ENCODE results near the gene TMEM42.

- TF ChIP-seq CTCF (IDR thresholded peaks at IDR 0.05) = no peak
- TF ChIP-seq POLR2AphosphoS5 (IDR thresholded peaks at IDR 0.05; ENCODE audit: low read depth, low read length) = no peak
These were observed 13.9 kb downstream of the TMEM42 start for GRCh38 chr3:44875596-44875995.
